Neural cell (in vitro differentiated cells): Measurements from ENCODE around the gene CDK5RAP2. TPM values are rescaled to one million over a fixed set of nuclear protein-coding genes. Genes with fewer than 3 reads are reported as not detected.

ENCODE experiments used
- H2AFZ ChIP-seq: fragments of 200-600, 300-800 bp; sonication (generic), shearing (Covaris generic); 2 replicates; pipeline ENCODE4 v1.6.0; 2014; ENCODE audit warnings: low read depth, mild to moderate bottlenecking, antibody characterized with exemption, low read length, moderate library complexity
- H3F3A ChIP-seq: fragments of 200-600 bp; shearing (Covaris generic); 2 replicates; pipeline ENCODE4 v1.6.1; 2016; ENCODE audit warnings: mild to moderate bottlenecking, moderate library complexity, mixed read lengths, antibody characterized with exemption, low read length; ENCODE audit not compliant: insufficient read depth, poor library complexity, severe bottlenecking
- H3K27ac ChIP-seq: fragments of 200-600, 300-800 bp; sonication (generic), shearing (Covaris generic); 2 replicates; pipeline ENCODE4 v1.5.1; 2014; ENCODE audit warnings: mild to moderate bottlenecking, low read length, moderate library complexity
- H3K27me3 ChIP-seq: fragments of 300-800, 200-600 bp; sonication (generic), shearing (Covaris generic); 2 replicates; pipeline ENCODE4 v1.6.0; 2014; ENCODE audit warnings: mild to moderate bottlenecking, low read depth, low read length, moderate library complexity; ENCODE audit not compliant: insufficient read depth
- H3K36me3 ChIP-seq: fragments of 300-800, 200-600 bp; sonication (generic), shearing (Covaris generic); 2 replicates; pipeline ENCODE4 v1.5.1; 2014; ENCODE audit warnings: mild to moderate bottlenecking, antibody characterized with exemption, low read length, moderate library complexity; ENCODE audit not compliant: insufficient read depth
- H3K4me2 ChIP-seq: fragments of 300-800, 200-600 bp; sonication (generic), shearing (Covaris generic); 2 replicates; pipeline ENCODE4 v1.6.0; 2014; ENCODE audit warnings: mild to moderate bottlenecking, low read length
- H3K4me3 ChIP-seq: fragments of 300-800, 200-600 bp; sonication (generic), shearing (Covaris generic); 2 replicates; pipeline ENCODE4 v1.5.1; 2014; ENCODE audit warnings: mild to moderate bottlenecking, low read length, moderate library complexity
- H3K79me2 ChIP-seq: fragments of 200-600 bp; shearing (Covaris generic); replicated peaks from 2 replicates; pipeline ENCODE4 v1.6.0; 2014; ENCODE audit warnings: mild to moderate bottlenecking, low read length, moderate library complexity; ENCODE audit not compliant: insufficient read depth
- H3K9ac ChIP-seq: fragments of 300-800, 200-600 bp; sonication (generic), shearing (Covaris generic); 2 replicates; pipeline ENCODE4 v1.6.1; 2016; ENCODE audit warnings: mild to moderate bottlenecking, low read length, mixed read lengths
- H3K9me2 ChIP-seq: fragments of 200-600 bp; shearing (Covaris generic); 2 replicates; pipeline ENCODE4 v1.6.1; 2016; ENCODE audit warnings: mild to moderate bottlenecking, low read length, mixed read lengths; ENCODE audit not compliant: insufficient read depth
- H3K9me3 ChIP-seq: fragments of 200-600, 300-800 bp; sonication (generic), shearing (Covaris generic); 2 replicates; pipeline ENCODE4 v1.6.1; 2016; ENCODE audit warnings: mild to moderate bottlenecking, mixed run types, low read length, moderate library complexity, mixed read lengths
- H4K20me1 ChIP-seq: fragments of 200-600 bp; shearing (Covaris generic); 2 replicates; pipeline ENCODE4 v1.6.1; 2016; ENCODE audit warnings: mild to moderate bottlenecking, mixed run types; ENCODE audit not compliant: insufficient read depth
- CTCF ChIP-seq: fragments of 450-650 bp; IDR thresholded peaks from 2 replicates; pipeline ENCODE4 v1.5.1; 2014; ENCODE audit warnings: antibody characterized with exemption, mild to moderate bottlenecking, moderate library complexity; ENCODE audit not compliant: poor library complexity, severe bottlenecking
- EP300 ChIP-seq: fragments of 450-650 bp; conservative IDR thresholded peaks from 2 replicates; pipeline ENCODE4 v1.6.1; 2014; ENCODE audit warnings: antibody characterized with exemption, mild to moderate bottlenecking, moderate library complexity; ENCODE audit not compliant: poor library complexity, severe bottlenecking
- EZH2 ChIP-seq: fragments of 200-600, 300-800 bp; shearing (Covaris generic), sonication (generic); IDR thresholded peaks from 2 replicates; pipeline ENCODE4 v1.6.1; 2014; ENCODE audit warnings: antibody characterized with exemption, low read length, borderline replicate concordance, mild to moderate bottlenecking; ENCODE audit not compliant: insufficient read depth, poor library complexity, severe bottlenecking
- MXI1 ChIP-seq: fragments of 450-650 bp; conservative IDR thresholded peaks from 2 replicates; pipeline ENCODE4 v1.6.1; 2014; ENCODE audit warnings: antibody characterized with exemption, mild to moderate bottlenecking; ENCODE audit not compliant: poor library complexity, severe bottlenecking
- POLR2AphosphoS5 ChIP-seq: IDR thresholded peaks from 2 replicates; pipeline ENCODE4 v1.6.1; 2012
- RAD21 ChIP-seq: fragments of 450-650 bp; conservative IDR thresholded peaks from 2 replicates; pipeline ENCODE4 v1.6.1; 2014; ENCODE audit warnings: antibody characterized with exemption, mild to moderate bottlenecking, moderate library complexity
- REST ChIP-seq: IDR thresholded peaks from 2 replicates; pipeline ENCODE4 v1.6.1; 2012; ENCODE audit warnings: borderline replicate concordance
- SMC3 ChIP-seq: fragments of 450-650 bp; conservative IDR thresholded peaks from 2 replicates; pipeline ENCODE4 v1.6.1; 2014; ENCODE audit warnings: antibody characterized with exemption, mild to moderate bottlenecking, moderate library complexity; ENCODE audit not compliant: poor library complexity
- TAF1 ChIP-seq: IDR thresholded peaks from 2 replicates; pipeline ENCODE4 v1.6.1; 2012; ENCODE audit warnings: low read depth
- polyA plus RNA-seq: library from polyadenylated mRNA; depleted of rRNA; stranded (reverse); fragments of >200 nt; gene quantifications from 2 replicates; pipeline ENCODE4 v1.2.3, GENCODE V29; 2014

The CDK5RAP2 gene
- polyA plus RNA-seq, 1 donor from 2014 or later, result 43.3 TPM

GRCh38 chr9:120424248-120424647 is 155.7 kb downstream of the CDK5RAP2 start:
- Histone ChIP-seq H3K4me2 (no peak overlapping the region), H4K20me1 (no peaks in the 10 kb centered on the region), H3K79me2 (no peaks in the 10 kb centered on the region), H3K27me3 (no peaks in the 10 kb centered on the region), H3K36me3 (no peaks in the 10 kb centered on the region), H3K4me3 (no peak overlapping the region), H3K9ac (no peak overlapping the region), H3K27ac (no peak overlapping the region), H3K9me2 (no peaks in the 10 kb centered on the region), H3F3A (no peaks in the 10 kb centered on the region), H3K9me3 (no peaks in the 10 kb centered on the region), H2AFZ (no peak overlapping the region)
- TF ChIP-seq EP300 (no peak), CTCF (no peak), SMC3 (no peak), TAF1 (no peak), MXI1 (no peak), REST (no peak), RAD21 (no peak), EZH2 (no peak), POLR2AphosphoS5 (no peak)

GRCh38 chr9:120423812-120424211 is 156.2 kb downstream of the CDK5RAP2 start:
- no peak overlapping the region for H3K4me2 ChIP-seq
- TF ChIP-seq MXI1 (no peak), TAF1 (no peak), RAD21 (no peak), CTCF (no peak), POLR2AphosphoS5 (no peak), SMC3 (no peak)

More at GRCh38 chr9:120423812-120424211, 156.2 kb downstream of the CDK5RAP2 start:
- no peak overlapping the region for H3K4me3 ChIP-seq
- H3K27me3 ChIP-seq, result no peaks in the 10 kb centered on the region
- no peaks in the 10 kb centered on the region for H4K20me1 ChIP-seq
- no peak overlapping the region for H3K27ac ChIP-seq
- H3K9ac ChIP-seq, result no peak overlapping the region
- H3F3A ChIP-seq, result no peaks in the 10 kb centered on the region
- H3K9me2 ChIP-seq, result no peaks in the 10 kb centered on the region
- H3K9me3 ChIP-seq, result no peaks in the 10 kb centered on the region
- no peaks in the 10 kb centered on the region for H3K79me2 ChIP-seq
- no peaks in the 10 kb centered on the region for H3K36me3 ChIP-seq
- no peak overlapping the region for H2AFZ ChIP-seq
